GM21529 (cell line): ENCODE results near the gene ANKRD29.
"Not testable (repeated sequence)": the region's sequence is repeated elsewhere in the genome, so short reads cannot be mapped to it uniquely, and the experiment has no call there.

ENCODE experiments used
- ATAC-seq: cut with Tn5 transposase; IDR thresholded peaks from one replicate; pipeline ENCODE4 v1.9.1; 2021; ENCODE audit not compliant: unreplicated experiment

The ANKRD29 gene

GRCh38 chr18:23565916-23566547 is 96.7 kb downstream of the ANKRD29 start:
- ATAC-seq: no peak

DNA sequence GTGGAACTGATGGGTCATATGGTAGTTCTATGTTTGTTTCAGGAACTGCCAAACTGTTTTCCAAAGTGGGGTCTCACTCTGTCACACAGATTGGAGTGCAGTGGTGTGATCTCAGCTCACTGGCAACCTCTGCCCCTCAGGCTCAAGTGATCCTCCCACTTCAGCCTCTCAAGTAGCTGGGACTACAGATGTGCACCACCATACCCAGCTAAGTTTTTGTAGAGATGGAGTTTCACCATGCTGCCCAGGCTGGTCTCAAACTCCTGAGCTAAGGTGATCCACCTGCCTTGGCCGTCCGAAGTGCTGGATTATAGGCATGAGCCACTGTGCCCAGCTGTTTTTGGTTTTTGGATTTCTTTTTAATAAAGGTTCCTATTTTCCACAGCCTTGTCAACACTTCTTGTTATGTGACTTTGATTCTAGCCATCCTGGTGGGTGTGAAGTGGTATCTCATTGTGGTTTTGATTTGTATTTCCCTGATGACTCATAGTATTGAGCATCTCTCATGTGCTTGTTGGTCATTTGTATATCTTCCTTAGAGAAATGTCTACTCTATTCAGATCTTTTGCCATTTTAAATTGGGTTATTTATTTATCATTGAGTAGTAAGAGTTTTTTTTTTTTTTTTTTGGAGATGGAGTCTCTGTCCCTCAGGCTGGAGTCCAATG is 99.2 kb downstream of the ANKRD29 start:
- ATAC-seq: no peak

GRCh38 chr18:23560186-23560585 is 102.5 kb downstream of the ANKRD29 start:
- no peak for ATAC-seq

DNA sequence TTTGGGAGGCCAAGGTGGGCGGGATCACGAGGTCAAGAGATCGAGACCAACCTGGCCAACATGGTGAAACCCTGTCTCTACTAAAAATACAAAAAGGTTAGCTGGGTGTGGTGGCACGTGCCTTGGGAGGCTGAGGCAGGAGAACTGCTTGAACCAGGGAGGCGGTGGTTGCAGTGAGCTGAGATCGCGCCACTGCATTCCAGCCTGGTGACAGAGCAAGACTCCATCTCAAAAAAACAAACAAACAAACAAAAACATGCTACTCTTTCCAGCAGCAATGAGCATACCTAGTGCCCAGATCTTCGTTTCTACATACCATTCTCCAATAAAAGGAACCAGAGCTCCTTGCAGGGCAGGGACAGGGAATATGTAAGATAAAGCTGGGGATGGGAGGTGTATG is 105.2 kb downstream of the ANKRD29 start:
- not testable (repeated sequence) for ATAC-seq

- no peak for ATAC-seq
These were observed 106.4 kb downstream of the ANKRD29 start for GRCh38 chr18:23556145-23556780.

DNA sequence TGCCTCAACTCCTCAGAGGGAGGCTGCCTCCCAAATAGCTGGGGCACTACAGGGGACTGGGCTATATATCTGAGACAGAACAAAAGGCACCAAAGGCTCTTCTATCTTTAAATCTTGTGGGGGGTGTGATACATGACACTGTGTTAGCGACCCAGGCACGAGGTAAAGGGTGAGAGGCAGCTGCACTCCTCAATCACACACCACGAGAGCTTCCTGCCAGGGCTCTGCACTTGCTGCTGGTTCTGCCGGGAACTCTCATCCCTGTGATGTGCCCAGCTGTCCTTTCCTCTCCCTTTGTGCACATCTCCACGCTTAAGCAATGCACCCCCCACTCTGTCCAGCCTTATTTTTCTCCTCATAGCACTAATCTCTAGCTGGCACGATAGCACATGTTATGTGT is 108.8 kb downstream of the ANKRD29 start:
- ATAC-seq: no peak

DNA sequence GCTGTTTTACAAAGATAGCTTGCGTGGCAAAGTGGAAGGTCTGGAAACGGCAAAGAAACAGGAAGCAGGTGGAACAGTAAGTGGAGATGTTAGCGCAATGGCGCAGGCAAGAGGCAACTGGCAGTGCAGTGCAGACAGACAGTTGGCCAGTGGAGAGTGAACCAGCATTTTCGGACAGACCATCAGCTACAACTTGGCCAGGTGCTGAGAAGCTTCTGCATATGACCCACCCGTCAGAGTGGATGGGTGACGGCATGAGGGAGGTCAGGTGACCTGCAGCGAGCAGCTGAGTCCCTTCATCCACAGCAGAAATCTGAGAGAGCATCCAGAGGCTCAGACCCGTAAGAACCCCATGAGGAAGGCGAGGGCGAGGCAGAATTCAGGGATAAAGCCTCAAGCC is 110.2 kb downstream of the ANKRD29 start:
- no peak for ATAC-seq

- ATAC-seq: no peak
These were observed 110.7 kb downstream of the ANKRD29 start for GRCh38 chr18:23551978-23552377.

DNA sequence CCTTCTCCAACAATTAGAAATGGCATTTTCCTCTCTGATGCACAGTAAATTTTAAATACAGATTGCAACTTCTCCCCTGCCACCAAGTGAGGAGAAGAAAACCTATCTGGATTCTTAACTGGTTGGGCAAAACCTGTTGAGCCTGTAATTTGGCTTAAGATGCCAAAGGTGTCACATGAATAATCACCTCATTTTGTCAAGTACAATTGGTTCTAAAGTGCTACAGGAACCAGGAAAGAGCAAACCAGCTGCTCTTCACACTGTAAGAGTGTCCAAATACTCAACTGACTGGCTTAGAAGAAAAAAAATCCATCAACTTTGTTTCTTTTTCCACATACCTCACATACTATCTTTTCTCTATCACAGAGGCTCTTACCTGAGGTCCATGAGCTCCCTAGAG is 111.8 kb downstream of the ANKRD29 start:
- no peak for ATAC-seq
